HG03575 (cell line): ENCODE measurements around the gene ZNF48.
"Not testable (repeated sequence)": the region's sequence is repeated elsewhere in the genome, so short reads cannot be mapped to it uniquely, and the experiment has no call there.

ENCODE experiments used
- ATAC-seq: cut with Tn5 transposase; IDR thresholded peaks from one replicate; pipeline ENCODE4 v1.9.1; 2021; ENCODE audit not compliant: unreplicated experiment, insufficient number of reproducible peaks, low FRiP score; ENCODE audit errors: extremely low read depth

ZNF48 gene

DNA sequence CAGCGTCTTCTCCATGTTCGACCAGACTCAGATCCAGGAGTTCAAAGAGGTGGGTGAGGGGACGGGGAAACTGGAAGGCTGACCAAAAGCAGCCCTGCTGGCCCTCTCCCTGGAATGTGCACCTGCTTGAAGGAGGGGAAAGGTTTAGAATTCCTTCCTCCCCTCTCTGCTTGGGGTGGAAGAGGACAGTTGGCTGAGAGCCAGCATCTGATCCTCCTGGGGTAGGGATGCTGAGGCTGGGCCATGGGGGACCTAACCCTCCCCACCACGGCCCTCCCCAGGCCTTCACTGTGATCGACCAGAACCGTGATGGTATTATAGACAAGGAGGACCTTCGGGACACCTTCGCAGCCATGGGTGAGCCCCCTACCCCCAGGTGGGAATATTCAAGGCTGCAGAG, 19.4 kb upstream of the ZNF48 start:
- no peak for ATAC-seq

DNA sequence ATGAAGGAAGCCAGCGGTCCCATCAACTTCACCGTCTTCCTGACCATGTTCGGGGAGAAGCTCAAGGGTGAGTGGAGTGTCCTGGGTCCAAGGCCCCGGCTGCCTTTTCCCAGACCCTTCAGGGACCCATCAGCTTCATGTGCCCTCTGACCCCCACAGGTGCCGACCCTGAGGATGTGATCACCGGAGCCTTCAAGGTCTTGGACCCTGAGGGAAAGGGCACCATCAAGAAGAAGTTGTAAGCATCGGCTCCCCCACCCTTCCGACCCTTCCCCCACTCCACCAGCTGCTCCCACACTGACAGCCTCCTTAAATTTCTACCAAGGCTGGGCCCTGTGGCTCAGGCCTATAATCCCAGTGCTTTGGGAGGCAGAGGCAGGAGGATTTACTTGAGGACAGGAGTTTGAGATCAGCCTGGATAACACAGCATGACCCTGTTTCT, 18.7 kb upstream of the ZNF48 start:
- ATAC-seq: no peak

DNA sequence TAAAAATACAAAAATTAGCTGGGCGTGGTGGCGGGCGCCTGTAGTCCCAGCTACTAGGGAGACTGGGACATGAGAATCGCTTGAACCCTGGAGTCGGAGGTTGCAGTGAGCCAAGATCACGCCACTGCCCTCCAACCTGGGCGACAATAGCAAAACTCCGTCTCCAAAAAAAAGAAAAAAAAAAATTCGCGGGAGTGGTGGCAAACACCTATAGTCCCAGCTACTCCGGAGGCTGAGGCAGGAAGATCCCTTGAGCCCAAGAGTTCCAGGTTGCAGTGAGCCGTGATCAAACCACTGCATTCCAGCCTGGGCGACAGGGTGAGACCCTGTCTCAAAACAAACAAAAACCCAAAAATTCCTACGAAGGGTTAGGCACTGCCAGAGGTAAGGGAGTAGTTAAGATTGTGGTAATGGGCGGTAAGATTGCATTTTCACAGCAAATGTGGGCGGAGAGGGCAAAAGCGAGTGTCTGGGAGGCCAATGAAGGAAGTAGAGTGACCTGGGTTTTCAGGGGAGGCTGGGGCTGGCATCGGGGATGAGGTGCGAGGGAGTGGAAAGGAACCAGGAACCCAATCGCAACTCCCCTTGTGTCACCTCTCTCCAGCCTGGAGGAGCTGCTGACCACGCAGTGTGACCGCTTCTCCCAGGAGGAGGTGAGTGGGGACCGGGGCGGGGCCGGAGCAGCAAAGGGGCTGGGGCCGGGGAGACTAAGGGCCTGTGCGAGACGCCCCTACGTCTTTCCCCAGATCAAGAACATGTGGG, 18.0 kb upstream of the ZNF48 start:
- no peak for ATAC-seq

DNA sequence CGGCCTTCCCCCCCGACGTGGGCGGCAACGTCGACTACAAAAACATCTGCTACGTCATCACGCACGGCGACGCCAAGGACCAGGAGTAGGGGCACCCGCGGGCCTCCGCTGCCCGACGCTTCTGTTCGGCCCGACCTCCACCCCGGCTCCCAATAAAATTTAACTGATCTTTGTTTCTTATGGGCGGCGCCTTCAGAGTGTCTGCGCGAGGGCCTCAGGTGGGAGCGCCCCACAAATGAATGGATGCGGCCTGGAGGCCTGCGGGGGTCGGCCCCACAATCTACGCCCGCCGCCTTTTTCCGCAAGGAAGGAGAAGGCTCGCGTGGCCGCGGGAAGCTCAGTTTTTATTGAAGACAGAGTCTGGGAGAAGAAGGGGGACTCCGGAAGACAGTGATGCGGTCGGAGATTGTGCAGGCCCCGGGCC, 17.4 kb upstream of the ZNF48 start:
- peak; percentile 6 for ATAC-seq

DNA sequence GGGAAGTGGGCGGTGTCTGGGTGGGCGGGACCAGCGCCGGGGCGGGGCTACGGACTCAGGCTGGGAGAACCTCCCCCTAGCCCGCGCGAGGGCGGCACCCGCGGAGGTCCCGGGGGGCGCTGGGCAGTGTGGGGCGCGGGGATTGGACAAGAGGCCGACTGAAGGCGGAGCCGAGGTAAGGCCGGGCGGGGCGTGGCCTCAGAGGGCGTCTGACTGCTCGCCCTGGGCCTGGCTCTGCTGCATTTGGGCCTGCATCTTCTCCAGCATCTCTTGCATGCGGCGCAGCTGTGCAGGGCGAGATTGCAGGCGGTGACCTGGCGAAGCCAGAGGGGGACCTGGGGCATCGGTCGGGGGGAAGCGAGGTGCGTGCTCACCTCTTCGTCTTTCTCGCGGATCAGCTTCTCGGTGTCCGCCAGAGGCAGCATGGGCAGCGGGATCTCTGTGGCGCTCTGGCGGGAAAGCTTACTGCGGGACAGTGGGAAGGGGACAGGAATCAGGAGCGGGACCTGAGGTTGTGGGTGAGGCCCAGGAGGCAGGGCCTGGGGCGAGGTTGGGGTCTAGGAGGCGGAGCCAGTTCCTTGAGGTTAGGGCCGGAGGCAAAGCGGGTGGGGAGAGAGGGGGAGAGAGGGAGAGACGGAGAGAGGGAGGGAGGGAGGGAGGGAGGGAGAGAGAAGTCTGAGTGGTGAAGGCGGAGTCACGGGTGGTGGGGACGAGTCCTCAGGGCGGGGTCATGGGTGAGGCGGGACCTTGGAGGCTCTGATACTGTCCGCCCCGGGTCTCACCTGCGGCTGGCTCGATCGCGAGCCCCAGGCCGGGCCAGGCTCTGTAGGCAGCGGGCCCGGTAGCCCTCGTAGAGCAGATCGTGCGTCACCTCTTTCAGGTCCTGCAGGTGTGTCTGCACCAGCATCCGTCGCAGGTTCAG, 16.7 kb upstream of the ZNF48 start:
- peak; percentile 55 for ATAC-seq

DNA sequence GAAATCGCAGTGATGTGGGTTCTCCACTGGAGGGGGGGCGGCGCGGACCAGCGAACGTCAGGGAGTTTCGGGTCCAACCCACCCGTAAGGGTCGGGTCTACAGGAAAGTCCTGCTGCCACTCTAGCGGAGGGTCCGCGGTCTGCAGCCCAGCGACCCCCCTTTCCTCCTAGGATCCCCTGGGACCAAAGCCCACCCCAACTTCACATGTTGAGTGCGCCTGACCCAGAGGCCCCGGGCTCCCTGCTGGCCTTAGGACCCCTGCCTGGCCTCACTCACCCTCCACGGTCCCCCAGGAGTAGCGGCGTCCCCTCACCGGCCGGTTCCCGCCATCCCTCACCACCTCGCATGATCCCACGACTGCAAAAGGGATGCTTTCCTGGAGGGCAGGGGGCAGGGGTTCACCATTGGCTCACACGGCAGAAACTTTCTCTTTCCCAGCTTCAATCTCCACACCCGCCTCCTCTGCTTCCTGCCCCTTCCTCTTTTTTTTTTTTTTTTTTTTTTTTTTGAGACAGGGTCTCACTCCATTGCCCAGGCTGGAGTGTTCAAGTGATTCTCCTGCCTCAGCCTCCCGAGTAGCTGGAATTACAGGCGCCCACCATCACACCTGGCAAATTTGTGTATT, 15.9 kb upstream of the ZNF48 start:
- ATAC-seq: no peak

DNA sequence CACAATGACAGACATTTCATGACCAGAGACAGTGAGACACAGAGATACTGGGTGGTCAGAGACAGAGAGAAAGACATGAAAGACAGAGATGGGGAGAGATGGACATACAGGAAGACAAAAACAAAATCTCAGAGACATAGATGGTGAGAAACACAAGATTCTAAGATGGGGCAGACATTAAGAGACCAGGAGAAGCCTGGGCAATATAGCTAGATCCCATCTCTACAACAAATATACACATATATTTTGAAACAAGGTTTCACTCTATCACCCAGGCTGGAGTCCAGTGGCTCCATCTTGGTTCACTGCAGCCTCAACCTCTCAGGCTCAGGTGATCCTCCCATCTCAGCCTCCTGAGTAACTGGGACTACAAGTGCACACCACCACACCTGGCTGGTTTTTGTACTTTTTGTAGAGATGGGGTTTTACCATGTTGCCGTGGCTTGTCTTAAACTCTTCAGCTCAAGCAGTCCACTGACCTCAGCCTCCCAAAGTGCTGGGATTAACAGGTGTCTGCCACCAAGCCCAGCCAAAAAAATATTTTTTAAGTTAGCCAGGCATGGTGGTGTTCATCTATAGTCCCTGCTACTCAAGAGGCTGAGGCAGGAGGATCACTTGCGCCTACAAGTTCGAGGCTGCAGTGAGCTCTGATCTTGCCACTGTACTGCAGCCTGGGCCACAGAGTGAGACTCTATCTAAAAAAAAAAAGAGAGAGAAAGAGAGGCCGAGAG, 15.0 kb upstream of the ZNF48 start:
- no peak for ATAC-seq

DNA sequence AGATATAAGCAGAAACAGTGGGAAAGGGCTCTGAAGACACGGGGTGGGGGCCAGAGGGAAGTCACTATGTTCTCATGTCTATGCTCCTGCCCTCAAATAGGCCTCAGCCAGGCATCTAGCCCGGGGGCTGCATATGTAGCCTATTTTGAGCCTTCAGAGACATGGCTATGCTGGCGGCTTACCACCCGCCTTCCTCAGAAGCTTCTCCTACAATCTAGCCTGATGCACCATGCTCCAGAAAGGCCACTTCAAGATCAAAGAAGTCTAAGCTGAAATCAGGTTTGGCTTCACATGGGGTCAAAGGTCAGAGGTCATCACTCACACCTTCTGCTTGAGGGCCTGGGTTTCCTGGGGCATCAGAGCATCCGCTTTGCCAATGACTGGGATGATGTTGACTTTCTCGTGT, 14.4 kb upstream of the ZNF48 start:
- ATAC-seq: no peak

DNA sequence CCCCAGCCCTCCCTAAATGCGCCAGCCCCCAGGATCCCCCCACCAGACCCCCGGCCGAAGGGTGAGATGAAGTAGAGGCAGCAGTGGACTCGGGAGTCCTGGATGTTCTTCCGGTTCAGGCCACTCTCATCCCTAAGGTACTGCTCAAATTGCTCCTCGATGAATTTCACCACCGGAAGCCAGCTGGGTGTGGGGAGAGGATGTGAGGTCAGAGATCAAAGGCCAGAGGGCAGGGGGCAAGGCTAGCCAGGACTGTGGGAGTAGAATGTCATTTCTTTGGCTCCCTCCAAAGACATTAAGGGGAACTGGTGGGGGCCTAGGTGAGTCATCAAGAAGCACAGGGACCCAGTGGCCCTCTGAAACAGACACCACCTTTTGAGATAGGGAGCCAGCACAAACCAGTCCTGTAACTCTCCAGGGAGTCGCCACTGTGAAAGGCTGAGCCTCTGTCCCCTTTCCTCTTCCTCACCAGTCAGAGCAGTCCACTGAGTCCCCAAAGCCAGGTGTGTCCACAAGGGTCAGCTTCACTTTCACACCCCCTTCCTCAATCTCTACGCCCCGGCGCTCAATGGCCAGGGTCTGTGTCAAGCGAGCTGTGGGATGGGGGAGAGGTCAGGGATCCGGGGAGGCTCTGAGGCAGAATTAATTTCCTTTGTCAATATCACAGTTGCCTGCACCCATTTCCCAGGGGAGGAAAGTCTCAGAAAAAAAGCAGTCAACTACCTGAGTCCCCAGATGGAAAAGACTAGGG, 13.8 kb upstream of the ZNF48 start:
- ATAC-seq: no peak

DNA sequence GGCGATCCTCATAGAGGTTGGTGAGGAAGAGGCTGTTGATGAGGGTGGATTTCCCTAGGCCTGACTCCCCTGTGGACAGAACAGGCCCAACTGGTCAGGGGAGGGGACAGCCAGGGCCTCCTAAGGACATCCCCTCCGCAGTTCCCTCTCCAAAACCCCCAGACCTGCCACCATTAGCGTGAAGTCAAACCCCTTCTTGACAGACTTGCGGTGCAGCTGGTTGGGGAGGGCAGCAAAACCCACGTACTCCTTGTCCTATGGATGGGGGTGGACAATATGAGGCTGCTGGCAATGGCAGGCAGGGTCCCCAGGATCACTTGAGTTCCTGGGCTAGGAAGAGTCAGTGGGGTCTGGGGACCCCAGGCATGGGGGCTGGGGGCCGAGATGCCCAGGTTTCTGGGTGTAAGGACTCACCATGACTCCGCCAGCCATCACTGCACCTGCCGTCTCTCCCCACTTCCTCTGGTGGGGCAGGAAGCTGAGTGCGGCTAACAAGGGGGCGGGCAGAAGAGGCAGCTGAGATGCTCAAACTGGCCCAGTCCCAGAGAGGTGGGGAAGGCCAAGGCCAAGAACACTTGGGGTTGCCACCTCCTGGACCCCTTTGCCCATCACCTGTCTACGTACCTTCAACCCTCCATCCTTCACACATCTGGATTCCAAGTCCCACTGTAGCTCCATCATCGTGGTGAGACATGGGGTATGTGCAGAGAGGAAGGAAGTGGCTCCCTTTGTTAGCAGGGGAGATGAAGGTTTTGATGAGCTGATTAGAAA, 12.9 kb upstream of the ZNF48 start, which contains the start of gene SEPTIN1:
SEPTIN1 (minus strand) TSS at position 451 of the 771 bp plus-strand sequence; CDS start at position 432, 19 bp downstream.
- no peak for ATAC-seq

DNA sequence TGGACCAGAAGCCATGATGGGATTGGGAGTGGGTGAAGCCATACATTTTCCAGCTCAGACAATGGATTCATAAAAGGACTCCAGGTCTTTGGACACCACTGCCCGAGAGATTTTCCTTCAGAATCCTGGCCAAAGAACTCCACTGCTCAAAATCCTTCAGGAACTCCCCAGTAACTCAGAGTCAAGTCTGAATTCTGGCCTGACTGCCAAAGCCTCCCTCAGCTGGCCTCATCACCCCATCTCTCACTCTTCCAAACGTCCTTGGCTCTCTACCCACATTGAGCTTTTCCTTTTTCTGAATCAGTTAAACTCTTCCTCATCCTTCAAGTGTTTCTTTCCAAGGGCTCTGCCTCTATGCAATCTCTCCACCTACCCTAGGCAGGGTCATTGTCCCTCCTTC, 11.7 kb upstream of the ZNF48 start:
- no peak for ATAC-seq

DNA sequence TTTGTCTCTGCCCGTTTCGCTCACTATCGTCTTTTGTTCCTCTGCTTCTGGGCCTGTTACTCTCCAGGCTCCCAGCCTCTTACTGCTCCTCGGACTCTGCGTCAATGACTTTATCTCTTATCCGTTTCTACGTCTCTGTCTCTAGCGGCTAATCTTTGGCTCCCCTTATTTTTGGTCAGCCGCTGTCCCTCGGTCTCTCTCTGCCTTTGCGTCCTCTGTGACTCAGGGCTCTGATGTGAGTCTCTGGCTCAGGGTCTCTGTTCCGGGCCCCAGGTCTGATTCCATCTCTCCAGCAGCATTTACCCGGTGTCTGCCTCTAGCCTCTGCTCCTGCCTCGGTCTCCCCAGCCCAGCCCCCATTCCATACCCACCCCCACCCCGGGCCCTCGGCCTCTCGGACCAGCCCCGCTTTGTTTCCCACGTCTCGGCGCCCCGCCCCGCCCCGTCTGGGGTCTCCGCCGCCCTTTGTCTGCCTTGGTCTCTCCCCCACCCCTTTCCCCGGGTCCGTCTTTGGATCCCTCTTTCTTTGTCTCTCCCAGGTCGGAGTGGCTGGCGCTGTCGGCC, 547 bp upstream of the ZNF48 start:
- no peak for ATAC-seq

DNA sequence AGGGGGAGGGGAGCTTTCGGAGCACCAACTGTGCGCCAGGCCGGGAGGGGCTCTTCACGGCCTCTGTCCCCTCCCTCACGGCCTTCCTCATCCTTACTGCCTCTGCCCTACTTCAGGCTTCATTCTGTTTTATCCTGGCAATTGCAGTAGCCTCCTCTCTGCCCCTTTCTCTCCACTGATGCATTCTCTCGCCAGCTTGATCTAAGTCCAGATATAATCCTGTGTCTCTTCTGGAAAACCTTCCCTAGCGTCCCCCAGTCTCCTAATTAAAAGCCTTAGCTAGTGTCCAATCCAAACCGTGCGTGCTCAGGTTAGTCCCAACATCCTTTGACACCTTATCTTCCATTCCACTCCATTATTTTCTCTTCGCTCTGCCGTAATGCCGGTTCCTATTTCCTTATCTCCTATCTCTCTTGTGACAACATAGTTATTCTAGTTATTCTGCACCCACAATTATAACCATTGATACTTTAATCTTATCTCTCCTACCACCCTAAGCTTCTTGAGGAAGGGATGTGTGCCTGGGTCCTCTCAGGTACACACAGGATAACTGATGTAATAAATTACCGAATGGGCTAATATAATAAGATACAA, 869 bp downstream of the ZNF48 start:
- no peak for ATAC-seq

DNA sequence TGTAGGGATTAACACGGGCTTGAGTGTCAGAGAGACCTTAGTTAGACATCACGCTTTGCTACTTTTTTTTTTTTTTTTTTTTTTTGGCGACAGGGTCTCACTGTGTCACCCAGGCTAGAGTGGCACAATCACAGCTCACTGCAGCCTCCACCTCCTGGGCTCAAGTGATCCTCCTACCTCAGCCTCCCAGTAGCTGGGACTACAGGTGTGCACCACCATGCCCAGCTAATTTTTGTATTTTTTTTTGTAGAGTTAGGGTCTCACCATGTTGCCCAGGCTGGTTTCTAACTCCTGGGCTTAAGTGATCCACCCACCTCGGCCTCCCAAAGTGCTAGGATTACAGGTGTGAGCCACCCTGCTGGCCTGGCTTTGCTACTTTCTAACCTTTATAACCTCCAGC, 1.4 kb downstream of the ZNF48 start:
- ATAC-seq: not testable (repeated sequence)

DNA sequence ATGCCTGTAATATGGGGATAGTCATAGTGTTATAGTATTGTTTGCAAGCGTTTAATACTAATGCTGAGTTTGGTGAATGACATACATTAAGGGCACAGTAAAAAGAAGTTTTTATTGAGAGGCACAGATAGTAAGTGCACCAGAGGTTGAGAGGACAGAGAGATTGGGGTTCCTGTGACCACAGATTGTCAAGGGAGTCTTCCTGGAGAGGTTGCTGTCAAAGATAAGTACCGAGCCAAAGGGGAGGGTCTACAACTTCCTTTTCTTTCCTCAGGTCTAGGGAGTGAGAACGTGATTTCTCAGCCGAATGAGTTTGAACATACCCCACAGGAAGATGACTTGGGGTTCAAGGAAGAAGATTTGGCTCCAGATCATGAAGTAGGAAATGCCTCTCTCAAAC, 1.8 kb downstream of the ZNF48 start:
- ATAC-seq: no peak

DNA sequence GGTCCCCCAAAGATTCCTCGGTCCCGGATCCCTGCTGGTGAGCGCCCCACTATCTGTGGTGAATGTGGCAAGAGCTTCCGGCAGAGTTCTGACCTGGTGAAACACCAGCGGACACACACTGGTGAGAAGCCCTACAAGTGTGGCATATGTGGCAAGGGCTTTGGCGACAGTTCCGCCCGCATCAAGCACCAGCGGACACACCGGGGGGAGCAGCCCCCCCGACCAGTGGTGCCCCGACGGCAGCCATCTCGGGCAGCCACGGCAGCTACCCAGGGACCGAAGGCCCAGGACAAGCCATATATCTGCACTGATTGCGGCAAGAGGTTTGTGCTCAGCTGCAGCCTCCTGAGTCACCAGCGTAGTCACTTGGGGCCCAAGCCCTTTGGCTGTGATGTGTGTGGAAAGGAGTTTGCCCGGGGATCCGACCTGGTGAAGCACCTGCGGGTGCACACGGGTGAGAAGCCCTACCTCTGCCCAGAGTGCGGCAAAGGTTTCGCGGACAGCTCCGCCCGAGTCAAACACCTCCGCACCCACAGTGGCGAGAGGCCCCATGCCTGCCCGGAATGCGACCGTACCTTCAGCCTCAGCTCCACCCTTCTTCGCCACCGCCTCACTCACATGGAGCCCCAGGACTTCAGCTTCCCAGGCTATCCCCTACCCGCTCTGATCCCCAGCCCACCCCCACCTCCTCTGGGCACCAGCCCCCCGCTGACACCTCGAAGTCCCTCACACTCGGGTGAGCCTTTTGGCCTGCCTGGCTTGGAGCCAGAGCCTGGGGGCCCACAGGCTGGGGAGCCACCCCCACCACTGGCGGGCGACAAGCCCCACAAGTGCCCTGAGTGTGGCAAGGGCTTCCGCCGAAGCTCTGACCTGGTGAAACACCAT, 2.8 kb downstream of the ZNF48 start:
- ATAC-seq: no peak
